Hematopoietic multipotent progenitor cell (in vitro differentiated cells): ENCODE data around the gene NFE2L1. TPM values are rescaled to one million over a fixed set of nuclear protein-coding genes. Genes with fewer than 3 reads are reported as not detected.

Source experiments
- DNase-seq, 3 donors: peaks; one replicate each; pipeline ENCODE4 v3.0.0-alpha.2; 2011 to 2015; ENCODE audit warnings: low read depth in 2 of 3, low spot score in 2 of 3
- total RNA-seq: library from RNA; depleted of rRNA; stranded (reverse); fragments of >200 nt; gene quantifications from one replicate; pipeline ENCODE4 v1.2.3, GENCODE V29; 2012

Gene NFE2L1
- total RNA-seq, 1 donor = 39.0 TPM

- no peak for DNase-seq
Observed at GRCh38 chr17:48045316-48046001, 2.7 kb upstream of the NFE2L1 start.

GRCh38 chr17:48046296-48046695 lies 1.9 kb upstream of the NFE2L1 start:
- DNase-seq = no peak

- DNase-seq = no peak
Observed at GRCh38 chr17:48047113-48047740, 932 bp upstream of the NFE2L1 start.

- DNase-seq = peak in 2 of 3 donors; percentile 44 to 61
Observed at GRCh38 chr17:48048384-48049126, 396 bp downstream of the NFE2L1 start.

- no peak for DNase-seq
Observed at GRCh38 chr17:48051283-48051682, 3.1 kb downstream of the NFE2L1 start.

GRCh38 chr17:48051706-48052486 lies 3.7 kb downstream of the NFE2L1 start:
- DNase-seq = peak in 2 of 3 donors; percentile 78 to 89

- no peak for DNase-seq
Observed at GRCh38 chr17:48052956-48053757, 5.0 kb downstream of the NFE2L1 start.

- DNase-seq = no peak
Observed at GRCh38 chr17:48053758-48054237, 5.6 kb downstream of the NFE2L1 start.

GRCh38 chr17:48054238-48055185 lies 6.4 kb downstream of the NFE2L1 start:
- DNase-seq = no peak

GRCh38 chr17:48055531-48056245 lies 7.5 kb downstream of the NFE2L1 start:
- DNase-seq = no peak

GRCh38 chr17:48056246-48056745 lies 8.1 kb downstream of the NFE2L1 start:
- no peak for DNase-seq

GRCh38 chr17:48056879-48057278 lies 8.7 kb downstream of the NFE2L1 start:
- no peak for DNase-seq

- DNase-seq = no peak
Observed at GRCh38 chr17:48057626-48058025, 9.5 kb downstream of the NFE2L1 start.

- DNase-seq = no peak
Observed at GRCh38 chr17:48058393-48059124, 10.4 kb downstream of the NFE2L1 start.

GRCh38 chr17:48059125-48059668 lies 11.0 kb downstream of the NFE2L1 start:
- no peak for DNase-seq

GRCh38 chr17:48060249-48060648 lies 12.1 kb downstream of the NFE2L1 start:
- DNase-seq = no peak

- no peak for DNase-seq
Observed at GRCh38 chr17:48062273-48062672, 14.1 kb downstream of the NFE2L1 start.
